Measurements from ENCODE around the gene SELE.

The SELE gene

GRCh38 chr1:169682071-169682470 is 51.8 kb downstream of the SELE start:
- H3K4me1 Mint-ChIP-seq: peaks cover 37% of the 10 kb centered on the region
- H3K27ac Mint-ChIP-seq: no peak overlapping the region
- ATAC-seq: peak; percentile 59
- no peaks in the 10 kb centered on the region for H3K27me3 Mint-ChIP-seq
- peak overlapping the region; percentile 40 for H3K4me3 Mint-ChIP-seq
- H3K9me3 Mint-ChIP-seq: no peaks in the 10 kb centered on the region
- no peaks in the 10 kb centered on the region for H3K36me3 Mint-ChIP-seq

GRCh38 chr1:169681140-169681539 is 52.7 kb downstream of the SELE start:
- ATAC-seq: peak; percentile 44
- peaks cover 47% of the 10 kb centered on the region for H3K4me1 Mint-ChIP-seq
- peak overlapping the region; percentile 45 for H3K4me3 Mint-ChIP-seq
- no peak overlapping the region for H3K27ac Mint-ChIP-seq
- no peaks in the 10 kb centered on the region for H3K9me3 Mint-ChIP-seq
- no peaks in the 10 kb centered on the region for H3K36me3 Mint-ChIP-seq
- no peaks in the 10 kb centered on the region for H3K27me3 Mint-ChIP-seq

GRCh38 chr1:169680377-169681019 is 53.4 kb downstream of the SELE start:
- H3K4me3 Mint-ChIP-seq: peak overlapping the region; percentile 45
- H3K27ac Mint-ChIP-seq: no peak overlapping the region
- no peaks in the 10 kb centered on the region for H3K36me3 Mint-ChIP-seq
- H3K9me3 Mint-ChIP-seq: no peaks in the 10 kb centered on the region
- H3K27me3 Mint-ChIP-seq: no peaks in the 10 kb centered on the region
- H3K4me1 Mint-ChIP-seq: peaks cover 53% of the 10 kb centered on the region
- ATAC-seq: peak; percentile 95

GRCh38 chr1:169679692-169680091 is 54.2 kb downstream of the SELE start:
- Mint-ChIP-seq H3K27ac (no peak overlapping the region), H3K36me3 (no peaks in the 10 kb centered on the region), H3K9me3 (no peaks in the 10 kb centered on the region), H3K4me3 (no peak overlapping the region), H3K4me1 (peaks cover 56% of the 10 kb centered on the region), H3K27me3 (no peaks in the 10 kb centered on the region)
- no peak for ATAC-seq

- Mint-ChIP-seq H3K4me1 (peaks cover 55% of the 10 kb centered on the region), H3K9me3 (peaks cover 7% of the 10 kb centered on the region)
These were observed 57.9 kb downstream of the SELE start for GRCh38 chr1:169676001-169676400.

More at GRCh38 chr1:169676001-169676400, 57.9 kb downstream of the SELE start:
- H3K36me3 Mint-ChIP-seq: peaks cover 6% of the 10 kb centered on the region
- H3K27me3 Mint-ChIP-seq: no peaks in the 10 kb centered on the region
- ATAC-seq: no peak
- H3K27ac Mint-ChIP-seq: peak overlapping the region; percentile 76
- H3K4me3 Mint-ChIP-seq: no peak overlapping the region
